Activated CD4-positive, alpha-beta T cell treated with anti-CD3 and anti-CD28 coated beads, Interleukin-2, amount 50 U/mL, for 48 hours (primary cell): ENCODE data around the gene SMARCA2.

Experiments
- DNase-seq, 2 experiments: peaks; one replicate each; pipeline ENCODE4 v3.0.0-alpha.2; 2020

Gene SMARCA2

DNA sequence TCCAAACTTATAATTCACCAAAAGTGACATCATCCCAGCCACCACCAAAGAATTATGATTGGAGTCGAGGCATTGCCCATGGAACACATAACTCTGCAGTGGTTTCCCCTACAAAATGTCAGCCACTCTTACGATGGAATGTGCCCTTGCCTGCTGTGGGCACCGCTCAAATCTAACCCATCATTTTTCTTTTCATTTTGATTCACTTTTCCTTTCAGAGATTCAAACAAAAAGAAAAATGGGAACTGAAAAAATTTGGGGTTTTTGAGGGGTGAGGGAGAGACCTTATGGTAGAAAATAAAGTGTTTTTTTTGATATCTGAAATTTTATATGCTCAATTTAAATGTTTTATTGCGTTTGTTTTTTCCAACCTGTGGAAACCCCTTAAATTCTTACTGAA lies 28.1 kb downstream of the SMARCA2 start:
- DNase-seq, result no peak

DNA sequence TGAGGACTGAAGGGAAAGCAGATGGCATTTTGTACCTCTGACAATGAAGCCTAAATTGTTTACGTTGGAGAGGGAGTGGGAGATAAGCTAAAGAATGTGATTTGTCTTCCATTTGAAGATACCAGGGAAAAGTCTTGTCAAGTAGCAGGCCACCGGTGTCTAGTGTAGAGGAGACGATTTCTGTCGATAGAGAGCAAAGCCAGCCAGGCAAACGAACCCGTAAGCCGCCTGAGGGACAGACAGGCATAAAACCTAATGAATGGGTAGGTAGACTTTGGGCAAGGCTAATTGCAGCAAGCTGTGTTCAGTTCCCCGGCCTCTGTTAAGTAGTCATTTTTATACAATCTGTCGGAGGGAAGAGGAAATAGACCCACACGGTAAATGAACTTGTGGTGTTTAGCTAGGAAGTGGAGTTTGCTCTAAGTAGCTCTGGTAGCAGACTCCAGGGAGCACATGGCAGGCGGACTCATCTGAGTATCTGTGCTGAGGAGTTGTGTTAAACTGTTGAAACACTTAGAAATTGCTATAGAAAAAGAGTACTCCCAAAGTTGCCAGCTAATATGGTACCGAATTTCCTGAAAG lies 28.8 kb downstream of the SMARCA2 start:
- DNase-seq, result no peak

DNA sequence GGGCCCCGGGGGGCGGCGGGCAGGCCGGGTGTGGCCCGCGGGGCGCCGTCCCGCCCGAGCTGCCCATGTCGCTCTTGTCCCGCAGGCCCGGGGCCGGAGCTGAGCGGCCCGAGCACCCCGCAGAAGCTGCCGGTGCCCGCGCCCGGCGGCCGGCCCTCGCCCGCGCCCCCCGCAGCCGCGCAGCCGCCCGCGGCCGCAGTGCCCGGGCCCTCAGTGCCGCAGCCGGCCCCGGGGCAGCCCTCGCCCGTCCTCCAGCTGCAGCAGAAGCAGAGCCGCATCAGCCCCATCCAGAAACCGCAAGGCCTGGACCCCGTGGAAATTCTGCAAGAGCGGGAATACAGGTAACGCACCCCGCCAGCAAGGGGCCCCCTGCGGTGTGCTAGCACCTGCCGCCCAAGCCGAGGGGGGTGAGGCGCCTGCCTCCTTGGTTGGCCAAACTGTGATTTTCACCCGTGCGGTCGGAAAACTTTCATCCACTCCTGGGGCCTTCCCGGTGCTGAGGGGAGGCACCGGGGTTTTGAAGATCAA lies 32.1 kb downstream of the SMARCA2 start:
- no peak for DNase-seq

DNA sequence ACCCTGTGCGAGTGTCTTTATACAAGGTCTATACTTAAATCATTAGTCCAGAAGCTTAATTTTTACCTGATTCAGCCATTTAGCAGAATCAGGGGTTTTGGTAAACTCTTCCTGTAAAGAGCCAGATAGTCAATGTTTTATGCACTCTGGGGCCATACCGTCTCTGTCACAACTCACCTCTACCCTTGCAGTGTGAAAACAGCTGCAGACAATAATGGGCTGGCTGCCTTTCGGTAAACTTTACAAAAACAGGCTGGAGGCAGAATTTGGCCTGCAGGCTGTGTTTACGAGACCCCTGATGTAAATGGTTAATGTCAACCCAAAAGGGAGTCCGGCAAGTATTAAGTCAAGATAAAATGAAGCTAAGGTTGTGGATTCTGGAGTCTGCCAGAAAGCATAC lies 32.8 kb downstream of the SMARCA2 start:
- no peak for DNase-seq

DNA sequence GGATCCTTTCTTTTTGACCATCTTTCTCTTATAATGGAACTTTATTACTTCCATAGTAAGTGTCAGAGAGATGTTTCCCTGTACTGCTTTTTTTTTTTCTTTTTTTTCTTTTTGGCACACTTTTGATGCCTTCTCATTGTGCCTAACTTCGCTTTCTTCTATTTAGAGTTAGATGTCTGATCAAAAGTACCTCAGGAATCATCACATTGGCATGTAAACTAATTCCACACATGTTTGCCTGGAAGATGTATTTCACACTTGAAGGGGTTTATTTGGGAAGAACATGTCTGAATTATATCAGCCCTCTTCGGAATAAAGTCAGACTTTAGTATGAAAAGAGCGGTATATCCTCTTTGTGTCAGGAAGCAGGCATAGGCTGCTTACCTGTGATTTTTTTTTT lies 35.1 kb downstream of the SMARCA2 start:
- no peak for DNase-seq

DNA sequence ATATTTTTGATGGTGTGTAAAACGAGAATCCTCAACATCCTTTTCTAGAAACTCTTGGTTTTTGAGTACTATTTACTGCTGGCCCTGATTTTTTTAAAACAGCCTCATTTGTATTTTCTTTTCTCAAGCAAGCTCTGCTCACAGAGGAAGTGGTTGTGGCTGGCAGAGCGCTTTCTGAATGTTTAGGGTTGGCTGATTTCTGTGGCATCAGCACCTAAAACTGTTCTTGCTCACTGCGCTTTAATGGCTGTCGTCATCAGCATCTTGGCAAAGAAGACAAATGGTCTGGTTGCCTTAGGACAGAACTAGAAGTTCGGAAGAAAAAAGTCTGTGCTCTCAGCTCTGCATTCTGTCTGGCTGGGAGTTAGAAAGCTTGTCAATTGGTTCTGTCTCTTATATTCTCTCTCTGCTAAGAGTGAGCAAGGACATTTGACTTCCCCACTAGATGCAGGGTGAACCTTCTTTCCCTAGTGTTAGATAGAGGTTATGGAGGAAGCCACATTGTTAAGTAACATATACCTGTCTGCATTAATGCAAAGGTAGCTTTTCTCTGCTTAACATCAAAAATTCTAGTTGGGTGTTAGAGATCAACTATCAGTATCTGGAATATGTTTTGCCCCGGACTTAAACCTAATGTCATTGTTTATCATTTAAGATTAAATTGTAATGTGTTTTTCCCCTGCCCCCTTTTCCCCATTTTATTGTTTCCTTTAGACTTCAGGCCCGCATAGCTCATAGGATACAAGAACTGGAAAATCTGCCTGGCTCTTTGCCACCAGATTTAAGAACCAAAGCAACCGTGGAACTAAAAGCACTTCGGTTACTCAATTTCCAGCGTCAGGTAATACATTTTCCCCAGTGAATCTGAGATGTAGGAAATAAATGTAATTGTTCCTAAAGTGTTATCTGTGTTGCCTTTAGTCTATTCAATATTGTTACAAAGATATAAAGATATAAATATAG lies 39.0 kb downstream of the SMARCA2 start:
- DNase-seq, result peak; percentile 59 to 72

DNA sequence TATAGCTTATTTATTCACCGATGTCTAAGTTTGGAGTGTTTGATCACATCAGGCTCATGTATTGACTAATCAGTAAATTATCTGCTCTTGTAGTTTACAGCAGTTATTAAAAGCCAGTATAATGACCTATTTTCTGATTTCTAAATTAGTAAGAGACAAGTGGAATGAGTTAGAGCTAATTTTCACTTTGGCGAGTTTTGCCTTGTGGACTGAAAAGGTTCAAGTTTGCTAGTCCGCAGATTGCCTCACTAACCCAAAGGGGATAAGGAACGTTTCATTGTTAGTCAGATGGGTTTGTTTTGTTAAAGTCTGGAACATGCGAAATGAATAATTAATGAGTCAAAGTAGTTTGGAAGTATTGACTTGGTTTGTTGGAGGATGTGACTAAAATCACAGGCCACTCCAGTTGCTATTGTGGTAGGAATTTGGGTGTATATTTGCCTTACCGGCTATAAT lies 40.1 kb downstream of the SMARCA2 start:
- DNase-seq, result no peak

DNA sequence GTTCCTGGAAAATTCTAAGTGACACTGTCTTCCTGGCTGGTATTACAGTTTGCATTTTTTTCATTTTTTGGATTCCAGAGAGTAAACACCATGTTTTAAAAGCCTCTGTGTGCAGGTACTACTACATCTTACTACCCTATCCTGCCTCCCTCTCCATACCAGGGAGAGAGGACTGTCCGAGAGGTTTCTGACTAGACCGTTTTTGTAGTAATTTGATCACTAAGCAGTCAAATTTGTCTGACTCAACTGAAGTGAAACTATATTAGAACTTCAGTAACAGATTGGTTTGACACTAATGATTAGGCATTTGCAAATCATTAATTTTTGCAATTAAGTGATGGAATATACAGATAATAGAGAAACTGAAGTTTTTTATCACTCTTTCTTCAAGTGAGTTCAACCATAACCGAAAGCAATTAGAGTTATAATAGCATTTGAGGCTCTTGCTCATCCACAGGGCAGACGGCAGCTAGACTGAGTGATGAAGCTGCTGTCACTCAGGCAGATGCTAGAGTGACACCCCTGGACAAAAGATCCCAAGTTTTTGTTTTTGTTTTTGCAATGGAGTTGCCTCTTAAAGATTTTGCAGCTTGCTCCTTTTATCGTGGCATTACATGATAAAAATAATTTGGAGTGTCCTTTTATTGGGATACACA lies 44.3 kb downstream of the SMARCA2 start:
- no peak for DNase-seq

DNA sequence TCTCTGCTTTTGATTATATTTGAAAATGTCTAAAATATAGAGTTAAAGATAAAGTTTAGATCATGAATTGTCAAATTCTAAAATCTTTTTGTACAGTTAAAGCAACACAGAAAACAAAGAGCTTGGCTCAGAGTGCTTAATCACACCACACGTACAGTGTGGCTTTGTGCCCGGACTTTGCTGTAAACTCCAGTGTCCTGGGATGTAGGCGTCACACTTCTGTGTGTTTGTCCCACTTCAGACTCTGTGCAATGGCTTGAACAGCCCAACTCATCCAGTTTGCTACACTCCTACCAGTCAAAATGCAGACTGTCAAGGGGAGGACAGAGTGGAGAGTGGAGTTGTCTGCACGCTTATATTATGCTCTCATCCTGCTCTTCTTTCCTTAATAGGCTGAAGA lies 45.3 kb downstream of the SMARCA2 start:
- no peak for DNase-seq

DNA sequence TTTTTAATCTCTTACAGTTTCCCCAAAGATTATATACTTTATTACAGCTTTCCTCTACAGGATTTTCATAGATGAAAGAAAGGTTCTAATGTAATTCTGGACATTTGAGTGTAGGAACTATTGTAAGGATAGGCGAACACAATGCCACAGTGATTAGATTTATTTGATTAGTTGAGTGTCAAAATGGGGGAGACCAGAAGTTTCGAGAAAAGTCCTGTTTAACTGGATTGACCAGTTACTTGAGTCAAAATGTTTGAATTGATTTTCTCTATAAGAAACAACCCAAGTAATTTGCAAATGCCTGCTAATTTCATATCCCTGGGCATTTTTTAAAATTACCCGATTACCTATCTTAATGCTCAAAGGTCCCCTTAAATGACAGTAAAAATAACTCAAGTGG lies 50.6 kb downstream of the SMARCA2 start:
- no peak for DNase-seq

DNA sequence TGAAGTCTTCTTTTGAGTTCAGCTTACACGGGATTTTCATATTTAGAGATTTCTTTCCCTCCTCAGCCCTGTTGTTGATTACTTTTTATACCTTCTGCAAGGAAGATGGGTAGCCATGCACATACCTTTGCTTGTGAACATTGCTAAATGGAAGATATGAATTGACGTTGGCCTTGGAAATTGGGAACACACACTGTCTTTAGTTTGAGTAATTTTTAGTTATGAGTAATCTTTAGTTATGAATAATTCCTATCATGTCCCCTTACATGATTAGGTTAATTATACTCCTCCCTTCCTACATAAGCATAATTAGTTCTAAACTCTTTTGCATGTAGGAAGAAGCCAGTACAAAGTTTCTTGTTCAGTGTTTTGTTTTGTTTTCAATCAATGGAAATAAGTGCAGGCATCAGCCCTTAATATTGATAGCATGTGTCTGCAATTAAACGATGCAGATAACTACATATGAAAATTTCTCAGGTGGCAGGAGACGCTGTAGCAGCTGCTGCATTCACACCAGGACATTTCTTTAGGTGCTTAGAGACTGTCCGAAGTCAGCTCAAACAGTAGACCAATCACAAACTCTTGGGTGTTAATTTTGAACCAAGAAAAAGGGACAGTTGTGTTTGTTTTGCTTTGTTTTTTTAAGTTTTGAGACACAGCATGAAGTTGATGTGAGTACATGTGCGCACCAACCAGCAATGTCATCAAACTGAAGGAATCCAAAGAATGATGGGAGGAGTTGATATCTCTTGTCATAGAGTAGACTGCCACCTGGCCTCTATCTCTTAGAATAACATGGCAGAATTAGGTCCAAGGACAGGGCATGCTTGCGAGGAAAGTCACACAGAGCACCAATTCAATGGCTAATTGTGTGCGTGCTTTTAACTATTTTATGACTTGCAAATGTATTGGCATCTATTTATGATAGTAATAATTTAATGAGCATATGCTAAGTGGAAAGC lies 51.4 kb downstream of the SMARCA2 start:
- no peak for DNase-seq

DNA sequence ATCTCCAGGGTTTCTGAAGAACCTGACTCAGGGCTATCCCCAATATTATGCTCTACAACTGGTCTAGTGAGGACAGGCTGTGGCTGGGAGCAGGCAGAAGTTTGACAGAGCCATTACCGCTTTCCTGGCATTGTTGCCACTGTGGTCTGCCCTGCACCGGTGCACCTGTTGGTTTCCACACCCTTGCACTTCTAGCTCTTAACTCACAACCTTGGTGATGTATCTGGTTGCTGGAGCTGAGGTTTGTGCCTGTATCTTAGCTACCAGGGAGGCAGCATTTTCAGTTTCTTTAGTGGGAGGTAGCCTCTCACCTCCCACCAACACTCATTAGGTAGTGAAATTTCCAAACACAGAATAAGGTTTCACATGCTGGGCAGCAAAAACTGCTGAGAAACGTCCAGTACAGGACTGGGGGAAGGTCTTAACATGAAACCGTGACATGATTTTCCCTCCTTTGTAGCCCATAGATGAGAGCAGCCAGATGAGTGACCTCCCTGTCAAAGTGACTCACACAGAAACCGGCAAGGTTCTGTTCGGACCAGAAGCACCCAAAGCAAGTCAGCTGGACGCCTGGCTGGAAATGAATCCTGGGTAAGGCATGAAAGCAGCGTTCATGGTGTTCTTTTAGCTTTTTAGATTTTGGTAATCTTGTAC lies 57.7 kb downstream of the SMARCA2 start:
- peak in 1 of 2 experiments; percentile 14 for DNase-seq

DNA sequence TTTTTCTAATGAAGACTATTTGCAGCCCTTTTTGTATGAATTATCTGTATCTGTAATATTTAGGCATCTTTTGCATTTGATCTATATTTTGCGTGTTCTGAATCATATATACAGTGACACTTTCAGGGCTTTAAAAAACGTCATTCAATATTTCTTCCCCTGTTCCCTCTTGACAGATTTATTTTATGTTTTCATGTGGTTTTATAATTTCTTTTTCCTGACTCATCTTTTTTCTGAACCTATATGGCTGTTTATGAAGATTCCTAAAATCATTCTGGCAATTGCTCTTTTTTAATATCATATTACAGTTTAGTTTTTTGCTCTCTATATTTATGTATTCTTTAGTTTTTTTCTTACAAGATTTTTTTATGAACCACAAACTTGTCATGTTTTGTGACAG lies 67.6 kb downstream of the SMARCA2 start:
- DNase-seq, result no peak

DNA sequence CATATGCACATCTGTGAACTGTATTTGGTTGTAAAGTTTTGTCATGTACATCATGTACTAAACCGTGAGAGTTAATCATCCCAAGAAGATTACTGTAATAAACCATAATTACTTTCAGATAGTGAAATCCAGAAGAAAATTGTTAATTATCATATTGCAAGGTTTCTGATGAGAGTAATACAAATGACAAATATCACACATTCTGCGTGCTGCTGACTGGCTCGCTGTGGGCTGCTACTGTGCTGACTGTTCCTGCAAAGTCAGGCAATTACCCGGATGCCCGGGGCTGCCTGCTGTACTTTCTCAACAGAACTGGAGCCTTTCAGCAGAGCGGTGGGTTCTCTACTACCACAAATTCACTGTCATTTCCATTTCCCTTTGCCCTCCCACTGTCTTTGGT lies 68.3 kb downstream of the SMARCA2 start:
- no peak for DNase-seq

DNA sequence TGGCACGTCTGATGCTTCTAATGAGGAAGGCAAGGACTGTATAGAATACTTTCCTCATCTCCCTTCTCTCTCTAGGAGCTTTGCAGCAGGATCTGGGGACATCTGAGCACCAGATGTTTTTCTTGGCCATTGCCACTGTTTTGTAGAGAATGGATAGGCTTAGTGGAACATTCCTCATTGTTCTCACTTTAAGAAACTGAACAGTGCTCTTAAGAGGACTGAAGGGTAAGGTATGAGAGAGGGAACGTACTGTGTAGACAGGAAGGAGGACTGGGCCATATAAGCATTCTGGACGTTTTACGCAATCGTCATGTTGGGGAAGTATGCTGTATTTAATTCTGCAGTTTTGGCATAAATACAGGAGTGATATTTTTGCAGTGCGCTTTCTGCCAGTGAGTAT lies 70.6 kb downstream of the SMARCA2 start:
- DNase-seq, result no peak

DNA sequence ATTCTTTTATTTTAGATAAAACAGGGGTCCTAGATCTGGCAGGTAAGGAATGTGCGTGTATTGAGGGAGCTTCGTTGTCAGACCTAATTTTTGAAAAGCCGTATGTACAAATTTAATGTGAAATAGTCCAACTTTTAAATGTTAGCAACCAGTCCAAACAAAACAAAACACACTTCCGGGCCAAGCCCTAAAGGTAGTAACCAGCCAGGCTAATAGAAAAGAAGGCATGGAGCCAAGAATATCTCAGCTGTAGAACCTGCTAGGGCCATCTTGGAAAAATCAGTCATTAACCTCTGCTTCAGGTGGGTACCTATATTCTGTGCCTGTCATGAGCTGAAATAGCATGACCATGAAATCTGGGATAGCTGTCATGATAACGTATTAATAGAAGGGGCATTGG lies 71.0 kb downstream of the SMARCA2 start:
- DNase-seq, result no peak

DNA sequence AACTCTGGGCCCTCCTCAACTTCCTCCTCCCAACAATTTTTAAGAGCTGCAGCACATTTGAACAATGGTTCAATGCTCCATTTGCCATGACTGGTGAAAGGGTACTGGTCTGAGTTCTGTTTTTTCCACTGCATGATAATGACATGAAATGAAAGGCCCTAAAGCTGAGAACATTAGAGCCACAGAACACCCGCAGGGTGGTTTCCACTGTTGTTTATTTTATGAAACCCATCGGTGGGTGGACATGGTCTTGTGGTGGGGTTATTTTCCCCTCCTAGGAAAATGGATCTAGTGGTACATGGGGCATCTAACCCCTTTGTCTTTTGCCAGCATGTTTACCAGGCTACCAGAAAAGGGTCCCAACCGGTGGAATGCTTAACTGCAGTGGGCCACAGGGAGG lies 71.8 kb downstream of the SMARCA2 start:
- peak in 1 of 2 experiments; percentile 19 for DNase-seq

DNA sequence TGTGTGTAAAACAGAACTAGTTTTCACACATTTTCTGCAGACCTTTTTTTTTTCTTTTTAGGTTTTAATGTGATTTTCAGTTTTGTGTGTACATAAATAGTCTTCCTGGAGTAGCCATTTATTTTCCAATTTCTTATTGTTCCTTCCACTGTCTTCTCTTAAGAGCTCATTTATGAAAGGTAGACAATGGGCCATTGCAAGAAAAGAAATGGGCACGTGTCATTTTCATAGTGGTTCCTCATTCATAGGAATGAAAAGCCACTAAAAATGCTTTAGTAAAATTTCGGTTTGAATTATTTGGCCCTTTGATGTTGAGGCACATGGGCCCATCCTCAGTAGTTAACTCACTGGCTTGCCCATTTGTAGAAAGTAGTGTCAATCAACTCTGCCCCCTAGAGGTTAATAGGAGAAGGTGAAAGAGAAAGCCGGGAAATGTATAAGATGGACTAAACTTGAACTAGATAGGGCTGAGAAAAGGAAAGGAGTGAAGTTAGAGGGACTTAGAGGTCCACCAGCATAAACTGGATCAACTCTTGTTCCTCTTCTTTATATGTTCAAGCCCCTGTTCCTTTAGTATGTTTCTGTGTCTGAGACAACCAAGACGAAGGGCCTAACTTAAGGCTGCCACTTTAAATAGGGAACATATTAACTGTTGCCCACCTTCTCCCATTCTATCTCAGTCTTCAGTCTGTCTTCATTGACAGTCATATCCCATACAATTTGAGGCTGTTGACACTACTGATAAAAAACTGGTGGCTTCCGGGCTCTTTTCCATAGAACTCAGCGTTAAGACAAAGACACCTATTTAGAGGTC lies 72.6 kb downstream of the SMARCA2 start:
- peak in 1 of 2 experiments; percentile 16 for DNase-seq

DNA sequence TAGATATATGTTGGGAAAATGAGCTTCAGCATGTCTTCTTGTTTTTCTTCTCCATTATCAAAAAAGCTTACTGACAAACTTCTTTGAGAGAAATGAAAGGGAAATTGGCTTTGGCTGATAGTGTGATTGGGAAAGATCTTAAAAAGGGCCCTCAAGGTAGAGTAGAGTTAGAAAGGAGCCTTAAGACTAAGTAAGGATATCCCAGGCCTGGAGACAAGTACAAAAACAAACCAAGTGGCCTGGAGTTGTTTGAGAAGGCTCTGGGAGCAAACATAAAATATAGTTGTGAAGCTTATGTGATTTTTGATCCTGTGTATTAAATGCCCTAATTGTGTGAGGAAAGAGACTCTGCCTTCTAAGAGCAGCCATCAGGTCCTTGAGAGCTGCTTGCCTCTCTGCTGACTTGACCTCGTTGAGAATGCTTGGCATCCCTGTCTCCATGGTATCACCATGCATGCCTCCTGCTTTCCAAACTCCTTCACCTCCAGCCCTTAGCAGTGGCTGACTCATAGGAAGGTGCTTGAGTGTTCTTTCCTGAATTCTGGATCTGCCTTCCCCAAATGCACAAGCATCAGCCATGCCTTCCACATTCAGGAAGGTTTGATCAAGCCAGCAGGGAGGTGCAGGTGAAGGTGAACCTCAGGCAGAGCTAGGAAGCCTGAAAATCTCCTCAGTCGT lies 78.9 kb downstream of the SMARCA2 start:
- no peak for DNase-seq

DNA sequence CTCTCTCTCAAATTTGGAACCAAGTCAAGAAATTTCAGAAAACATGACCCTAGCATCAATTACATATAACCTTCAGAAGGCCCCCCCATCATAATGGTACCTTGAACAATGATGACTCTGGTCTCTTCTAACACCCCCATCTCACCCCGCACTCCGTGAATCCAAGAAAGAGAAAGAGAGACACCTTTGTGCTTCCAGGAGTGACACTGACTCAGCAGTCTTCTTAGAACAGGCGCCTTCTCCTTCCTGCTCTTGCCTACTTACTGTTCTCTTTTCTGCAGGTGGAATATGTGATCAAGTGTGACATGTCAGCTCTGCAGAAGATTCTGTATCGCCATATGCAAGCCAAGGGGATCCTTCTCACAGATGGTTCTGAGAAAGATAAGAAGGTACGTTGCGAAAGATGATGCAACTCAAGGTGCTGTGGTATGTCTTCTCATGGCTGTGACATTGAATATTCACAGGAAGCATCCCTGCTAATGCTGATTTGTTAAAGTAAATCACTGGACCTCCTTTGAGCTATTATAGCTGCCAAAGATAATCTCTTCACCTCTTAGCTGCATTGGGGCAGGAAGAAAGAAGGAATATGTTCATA lies 81.3 kb downstream of the SMARCA2 start:
- no peak for DNase-seq
